Activated T-cell treated with anti-CD3 and anti-CD28 coated beads, Interleukin-2, amount 50 U/mL, for 24 hours (primary cell): Measurements from ENCODE around the gene INSIG1.

Experiments
- DNase-seq: peaks from one replicate; pipeline ENCODE4 v3.0.0-alpha.2; 2020
- H3K27ac Mint-ChIP-seq: 2 replicates; pipeline ENCODE4 v1.8.0; 2020; ENCODE audit warnings: mild to moderate bottlenecking, mixed read lengths
- H3K27me3 Mint-ChIP-seq: 2 replicates; pipeline ENCODE4 v1.8.0; 2020; ENCODE audit warnings: mixed read lengths
- H3K36me3 Mint-ChIP-seq: 2 replicates; pipeline ENCODE4 v1.8.0; 2020; ENCODE audit warnings: low read depth, mixed read lengths
- H3K4me1 Mint-ChIP-seq: 2 replicates; pipeline ENCODE4 v1.8.0; 2020; ENCODE audit warnings: low read depth, mixed read lengths
- H3K4me3 Mint-ChIP-seq: 2 replicates; pipeline ENCODE4 v1.8.0; 2020; ENCODE audit warnings: mild to moderate bottlenecking, moderate library complexity, mixed read lengths
- H3K9me3 Mint-ChIP-seq: 2 replicates; pipeline ENCODE4 v1.8.0; 2020; ENCODE audit warnings: mixed read lengths

INSIG1 gene

GRCh38 chr7:155261031-155261985 is 36.4 kb upstream of the INSIG1 start:
- Mint-ChIP-seq H3K4me3 (no peak overlapping the region), H3K27ac (no peak overlapping the region), H3K9me3 (no peaks in the 10 kb centered on the region), H3K36me3 (no peaks in the 10 kb centered on the region), H3K27me3 (no peaks in the 10 kb centered on the region), H3K4me1 (no peaks in the 10 kb centered on the region)
- no peak for DNase-seq

DNA sequence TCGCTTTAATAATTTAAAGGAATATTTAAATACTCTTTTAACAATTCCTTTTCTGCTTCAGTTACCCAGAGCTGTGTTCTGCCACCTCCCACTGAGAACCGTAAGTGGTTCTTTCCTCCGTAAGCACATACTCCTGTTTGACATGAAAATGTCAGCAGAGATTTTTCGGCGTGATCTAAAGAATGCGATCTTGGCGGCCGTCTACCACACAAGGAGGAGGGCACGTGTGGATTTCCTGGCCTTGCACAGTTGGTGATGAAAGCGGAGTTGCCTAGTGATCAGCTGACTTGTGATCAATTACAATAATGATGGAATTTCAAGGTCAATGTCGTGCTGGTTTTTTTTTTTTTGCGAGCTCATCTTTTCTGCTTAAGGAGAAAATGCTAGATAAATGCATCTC is 35.6 kb upstream of the INSIG1 start:
- no peaks in the 10 kb centered on the region for H3K36me3 Mint-ChIP-seq
- no peaks in the 10 kb centered on the region for H3K27me3 Mint-ChIP-seq
- no peaks in the 10 kb centered on the region for H3K4me1 Mint-ChIP-seq
- no peak overlapping the region for H3K4me3 Mint-ChIP-seq
- no peaks in the 10 kb centered on the region for H3K9me3 Mint-ChIP-seq
- no peak for DNase-seq
- no peak overlapping the region for H3K27ac Mint-ChIP-seq

- Mint-ChIP-seq H3K4me3 (no peak overlapping the region), H3K27ac (no peak overlapping the region), H3K4me1 (no peaks in the 10 kb centered on the region), H3K27me3 (no peaks in the 10 kb centered on the region), H3K36me3 (no peaks in the 10 kb centered on the region), H3K9me3 (no peaks in the 10 kb centered on the region)
- DNase-seq = no peak
Observed at GRCh38 chr7:155263051-155263450, 34.6 kb upstream of the INSIG1 start.

DNA sequence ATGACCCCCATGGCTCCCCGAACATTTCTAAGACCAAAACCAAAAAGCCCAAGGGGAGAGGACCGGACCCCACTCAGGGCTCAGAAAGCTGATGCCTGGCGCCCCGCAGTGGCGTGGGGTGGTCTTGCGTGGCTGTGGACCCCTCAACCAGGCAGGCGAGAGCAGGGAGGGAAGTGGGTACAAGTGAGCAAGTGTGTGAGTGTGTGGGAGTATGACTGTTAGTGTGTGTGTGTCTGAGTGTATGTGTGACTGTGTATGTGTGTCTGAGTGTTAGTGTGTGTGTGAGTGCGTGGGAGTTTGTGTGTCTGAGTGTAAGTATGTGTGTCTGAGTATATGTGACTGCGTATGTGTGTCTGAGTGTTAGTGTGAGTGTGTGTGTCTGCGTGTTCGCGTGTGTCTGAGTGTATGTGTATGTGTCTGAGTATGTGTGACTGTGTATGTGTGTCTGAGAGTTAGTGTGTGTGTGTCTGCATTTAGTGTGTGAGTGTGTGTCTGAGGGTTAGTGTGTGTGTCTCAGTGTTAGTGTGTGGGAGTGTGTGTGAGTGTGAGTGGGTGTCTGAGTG is 34.0 kb upstream of the INSIG1 start:
- DNase-seq = no peak
- H3K9me3 Mint-ChIP-seq = no peaks in the 10 kb centered on the region
- H3K27ac Mint-ChIP-seq = no peak overlapping the region

GRCh38 chr7:155265144-155265543 is 32.5 kb upstream of the INSIG1 start:
- Mint-ChIP-seq H3K36me3 (no peaks in the 10 kb centered on the region), H3K9me3 (no peaks in the 10 kb centered on the region), H3K4me3 (no peak overlapping the region), H3K27ac (no peak overlapping the region), H3K4me1 (peaks cover under 1% of the 10 kb centered on the region), H3K27me3 (peaks cover under 1% of the 10 kb centered on the region)
- no peak for DNase-seq

More for the DNA sequence above, 34.0 kb upstream of the INSIG1 start:
- Mint-ChIP-seq H3K4me1 (no peaks in the 10 kb centered on the region), H3K27me3 (no peaks in the 10 kb centered on the region), H3K36me3 (no peaks in the 10 kb centered on the region), H3K4me3 (no peak overlapping the region)

- Mint-ChIP-seq H3K27ac (no peak overlapping the region), H3K4me3 (no peak overlapping the region), H3K36me3 (no peaks in the 10 kb centered on the region), H3K4me1 (peaks cover 6% of the 10 kb centered on the region), H3K27me3 (peaks cover 3% of the 10 kb centered on the region), H3K9me3 (no peaks in the 10 kb centered on the region)
- DNase-seq = no peak
Observed at GRCh38 chr7:155265961-155266360, 31.7 kb upstream of the INSIG1 start.

- Mint-ChIP-seq H3K36me3 (no peaks in the 10 kb centered on the region), H3K4me1 (peaks cover 7% of the 10 kb centered on the region), H3K9me3 (no peaks in the 10 kb centered on the region), H3K27me3 (peaks cover 3% of the 10 kb centered on the region), H3K27ac (no peak overlapping the region), H3K4me3 (no peak overlapping the region)
- no peak for DNase-seq
Observed at GRCh38 chr7:155266440-155266839, 31.2 kb upstream of the INSIG1 start.

GRCh38 chr7:155267023-155267422 is 30.7 kb upstream of the INSIG1 start:
- no peak for DNase-seq
- peaks cover 7% of the 10 kb centered on the region for H3K4me1 Mint-ChIP-seq
- peaks cover 9% of the 10 kb centered on the region for H3K27me3 Mint-ChIP-seq
- H3K9me3 Mint-ChIP-seq = no peaks in the 10 kb centered on the region
- no peak overlapping the region for H3K4me3 Mint-ChIP-seq
- H3K36me3 Mint-ChIP-seq = no peaks in the 10 kb centered on the region
- no peak overlapping the region for H3K27ac Mint-ChIP-seq

GRCh38 chr7:155267436-155267835 is 30.2 kb upstream of the INSIG1 start:
- Mint-ChIP-seq H3K27me3 (peaks cover 9% of the 10 kb centered on the region), H3K4me1 (peaks cover 7% of the 10 kb centered on the region), H3K4me3 (no peak overlapping the region), H3K27ac (no peak overlapping the region), H3K36me3 (no peaks in the 10 kb centered on the region), H3K9me3 (no peaks in the 10 kb centered on the region)
- no peak for DNase-seq

DNA sequence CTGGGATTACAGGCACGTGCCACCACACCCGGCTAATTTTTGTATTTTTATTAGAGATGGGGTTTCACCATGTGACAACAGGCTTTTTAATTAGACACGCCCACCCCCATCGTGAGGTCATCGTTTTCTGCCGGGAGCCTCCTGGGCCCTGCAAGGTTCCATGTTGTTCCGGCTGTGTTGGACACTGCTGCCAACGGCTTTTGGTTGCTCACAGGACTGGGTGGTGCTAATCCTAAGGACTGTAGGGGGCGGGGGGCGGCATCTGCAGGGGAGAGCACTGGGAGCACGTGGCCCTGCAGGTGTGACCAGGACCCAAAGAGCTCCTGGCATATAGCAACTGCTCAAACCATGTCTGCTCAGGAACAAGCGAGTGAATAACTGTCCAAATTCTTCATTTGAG is 29.5 kb upstream of the INSIG1 start:
- Mint-ChIP-seq H3K4me3 (no peak overlapping the region), H3K27ac (no peak overlapping the region), H3K36me3 (no peaks in the 10 kb centered on the region), H3K27me3 (peaks cover 9% of the 10 kb centered on the region), H3K9me3 (no peaks in the 10 kb centered on the region), H3K4me1 (peaks cover 7% of the 10 kb centered on the region)
- no peak for DNase-seq

DNA sequence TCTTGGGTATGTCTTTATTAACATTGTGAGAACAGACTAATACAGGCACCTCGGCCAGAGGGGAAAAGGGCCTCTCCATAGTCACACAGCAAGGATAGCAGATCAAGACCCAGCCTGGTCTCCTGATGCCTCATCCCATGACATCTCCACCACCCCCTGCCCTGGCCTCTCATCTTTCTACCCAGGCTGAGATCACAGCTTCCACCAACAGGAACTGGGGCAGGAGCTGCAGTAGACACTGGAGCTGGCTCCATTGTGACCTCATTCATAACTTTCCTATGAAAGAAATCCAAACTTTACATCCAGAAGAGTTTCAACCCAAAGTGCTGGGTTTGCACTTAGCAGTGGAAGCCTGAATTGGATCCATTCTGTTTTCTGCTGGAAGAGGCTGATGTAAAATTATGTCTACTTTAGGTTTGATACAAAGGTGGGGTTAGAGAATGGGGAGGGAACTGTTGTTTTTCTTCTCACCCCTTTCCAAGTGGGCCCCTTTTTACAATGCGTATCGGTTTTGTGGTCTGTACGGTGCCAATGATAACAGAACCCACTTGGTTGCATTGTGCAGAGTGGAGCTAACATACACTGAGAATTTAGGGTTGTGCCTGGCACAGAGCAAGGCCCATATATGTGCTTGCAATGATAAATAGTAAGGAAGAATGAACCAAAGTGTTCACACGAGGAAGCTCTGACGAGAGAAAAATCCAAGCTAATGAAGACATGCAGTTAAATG is 28.6 kb upstream of the INSIG1 start:
- Mint-ChIP-seq H3K9me3 (no peaks in the 10 kb centered on the region), H3K27me3 (peaks cover 9% of the 10 kb centered on the region), H3K4me3 (no peak overlapping the region), H3K4me1 (peaks cover 7% of the 10 kb centered on the region), H3K36me3 (no peaks in the 10 kb centered on the region), H3K27ac (no peak overlapping the region)
- DNase-seq = no peak

DNA sequence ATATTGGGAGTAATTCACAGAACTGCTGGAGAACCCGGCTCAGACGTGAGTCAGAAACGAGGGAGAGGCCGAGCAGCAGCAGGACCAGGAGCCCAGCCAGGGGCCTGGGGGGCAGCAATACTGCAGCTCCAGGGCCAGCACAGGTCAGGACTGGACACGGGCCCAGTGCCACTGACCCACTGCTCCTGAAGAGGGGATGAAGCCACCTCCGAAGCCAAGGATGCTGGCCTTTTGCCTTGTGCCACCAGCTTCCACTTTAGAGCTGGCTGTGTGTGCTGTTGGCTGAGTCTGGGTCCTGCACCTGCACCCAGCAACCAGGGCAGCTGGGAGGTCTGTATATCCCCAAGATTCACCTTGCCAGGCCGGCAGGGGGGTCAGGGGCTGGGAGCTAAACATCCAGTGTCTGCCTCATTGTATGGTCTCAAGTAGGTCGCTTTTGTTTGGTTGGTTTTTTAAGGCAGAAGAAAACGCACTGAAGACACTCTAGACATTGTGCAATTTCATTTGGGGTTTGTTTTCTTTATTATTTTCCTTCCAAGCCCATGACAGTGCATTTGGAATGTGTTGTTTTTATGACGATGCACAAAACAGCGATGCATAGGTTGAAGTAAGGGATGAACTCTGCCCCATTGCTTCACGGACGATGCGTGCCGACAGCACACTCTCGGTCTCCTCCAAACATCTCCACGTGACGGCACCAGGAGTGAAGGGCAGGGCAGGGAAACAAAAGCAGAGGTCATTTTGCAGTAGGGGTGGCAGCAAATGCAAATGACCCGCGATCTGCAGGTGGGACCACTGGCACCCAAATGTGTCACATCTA is 27.7 kb upstream of the INSIG1 start:
- Mint-ChIP-seq H3K4me1 (peaks cover 7% of the 10 kb centered on the region), H3K4me3 (no peak overlapping the region), H3K36me3 (no peaks in the 10 kb centered on the region), H3K27ac (no peak overlapping the region), H3K27me3 (peaks cover 12% of the 10 kb centered on the region), H3K9me3 (no peaks in the 10 kb centered on the region)
- no peak for DNase-seq

DNA sequence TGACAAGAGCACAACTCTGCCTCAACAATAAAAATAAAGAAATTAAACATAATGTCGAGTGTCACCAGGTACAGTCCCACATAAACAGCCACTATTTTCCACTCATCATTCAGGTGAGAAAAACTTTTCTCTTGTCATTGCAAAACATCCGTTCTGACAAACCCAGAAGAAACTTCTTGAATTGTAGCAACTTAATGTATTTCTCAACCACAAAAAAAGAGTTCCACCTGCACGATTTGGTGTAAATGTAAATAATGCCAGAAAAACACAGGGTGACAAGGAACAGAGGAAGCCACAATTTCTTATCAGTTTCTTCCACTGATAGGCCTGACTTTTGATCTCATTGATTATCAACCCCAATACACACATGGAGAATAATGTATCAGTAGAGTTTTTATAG is 26.8 kb upstream of the INSIG1 start:
- no peak for DNase-seq
- H3K36me3 Mint-ChIP-seq = no peaks in the 10 kb centered on the region
- peaks cover 18% of the 10 kb centered on the region for H3K27me3 Mint-ChIP-seq
- peaks cover 7% of the 10 kb centered on the region for H3K4me1 Mint-ChIP-seq
- H3K4me3 Mint-ChIP-seq = no peak overlapping the region
- H3K9me3 Mint-ChIP-seq = no peaks in the 10 kb centered on the region
- no peak overlapping the region for H3K27ac Mint-ChIP-seq

- Mint-ChIP-seq H3K27me3 (peaks cover 33% of the 10 kb centered on the region), H3K4me3 (no peak overlapping the region), H3K9me3 (no peaks in the 10 kb centered on the region), H3K4me1 (peaks cover 10% of the 10 kb centered on the region), H3K27ac (no peak overlapping the region), H3K36me3 (no peaks in the 10 kb centered on the region)
- DNase-seq = no peak
Observed at GRCh38 chr7:155274633-155275355, 22.9 kb upstream of the INSIG1 start.
